Fibroblast of skin of left quadriceps (primary cell): Measurements from ENCODE around the gene KRTAP10-2.
"Not testable (repeated sequence)": the region's sequence is repeated elsewhere in the genome, so short reads cannot be mapped to it uniquely, and the experiment has no call there.

Experiments
- DNase-seq, 2 experiments: peaks; one replicate each; pipeline ENCODE4 v3.0.0-alpha.2; 2013; ENCODE audit warnings: low read depth in 2 of 2

The KRTAP10-2 gene

DNA sequence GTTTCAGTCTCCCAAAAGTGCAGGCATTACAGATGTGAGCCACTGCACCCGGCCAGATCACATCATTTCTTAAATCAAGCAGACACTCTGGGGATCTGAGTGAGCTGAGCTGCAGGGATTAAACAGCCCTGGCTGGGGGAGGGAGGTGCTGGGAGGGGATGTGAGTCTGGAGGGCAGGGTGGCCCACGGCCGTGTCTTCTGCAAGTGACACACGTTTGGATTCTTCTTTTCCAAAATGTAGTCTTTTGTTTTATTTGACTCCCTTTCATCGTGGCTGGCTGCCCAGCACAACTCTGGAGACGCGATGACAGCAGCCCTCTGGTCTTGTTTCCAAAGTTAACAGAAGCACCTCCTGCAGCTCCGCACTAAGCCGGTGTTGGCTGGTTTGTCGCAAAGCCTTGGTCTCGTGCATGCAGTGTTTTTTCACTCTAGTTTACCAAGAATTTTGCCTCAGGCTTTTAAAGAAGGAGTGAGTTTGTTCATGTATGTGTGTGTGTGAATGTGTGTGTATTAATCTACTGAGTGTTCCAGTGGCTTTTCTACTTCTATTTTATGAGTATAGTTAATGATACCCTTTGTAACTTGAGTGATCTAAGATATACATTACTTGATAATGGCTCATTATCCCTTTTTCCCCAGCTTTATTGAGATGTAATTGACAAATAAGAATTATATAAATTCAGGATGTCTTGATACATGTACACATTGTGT is 31.9 kb upstream of the KRTAP10-2 start:
- DNase-seq: no peak

DNA sequence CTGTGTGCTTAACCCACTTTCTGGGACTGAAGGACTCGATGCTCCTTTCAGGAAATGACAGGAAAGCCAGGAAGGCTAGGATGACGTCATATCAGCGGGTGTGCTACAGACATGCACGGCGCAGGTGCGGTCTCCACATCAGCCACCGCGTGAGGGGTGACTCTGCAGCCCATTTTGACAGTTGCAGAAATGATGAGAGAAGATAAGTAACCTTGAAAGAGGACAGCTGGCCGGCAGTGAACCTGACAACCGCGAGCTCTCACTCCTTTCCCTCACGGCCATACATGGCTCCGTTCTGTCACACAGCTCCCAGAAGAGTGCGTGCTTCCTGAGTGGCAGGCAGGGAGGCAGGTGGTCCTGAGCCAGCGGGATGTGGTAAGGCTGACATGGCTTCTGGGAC is 30.8 kb upstream of the KRTAP10-2 start:
- no peak for DNase-seq

DNA sequence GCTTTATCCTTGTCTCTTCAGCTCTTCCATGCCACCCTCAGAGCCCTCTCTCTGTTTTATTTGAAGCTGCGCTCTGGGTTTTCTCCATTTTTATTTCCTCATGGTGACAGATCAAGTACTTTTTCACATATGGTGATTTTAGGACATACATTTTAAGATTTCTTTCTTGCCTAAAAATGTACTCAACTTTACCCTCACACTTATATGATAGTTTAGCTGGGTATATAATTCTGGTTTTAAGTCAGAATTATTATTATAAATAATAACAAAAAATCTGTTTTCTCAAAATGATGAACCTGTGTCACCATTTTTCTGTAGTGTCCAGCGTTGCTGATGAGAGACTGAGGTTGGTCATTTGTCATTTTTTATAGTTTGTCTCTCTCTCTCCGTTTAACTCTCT is 29.9 kb upstream of the KRTAP10-2 start:
- DNase-seq: no peak

DNA sequence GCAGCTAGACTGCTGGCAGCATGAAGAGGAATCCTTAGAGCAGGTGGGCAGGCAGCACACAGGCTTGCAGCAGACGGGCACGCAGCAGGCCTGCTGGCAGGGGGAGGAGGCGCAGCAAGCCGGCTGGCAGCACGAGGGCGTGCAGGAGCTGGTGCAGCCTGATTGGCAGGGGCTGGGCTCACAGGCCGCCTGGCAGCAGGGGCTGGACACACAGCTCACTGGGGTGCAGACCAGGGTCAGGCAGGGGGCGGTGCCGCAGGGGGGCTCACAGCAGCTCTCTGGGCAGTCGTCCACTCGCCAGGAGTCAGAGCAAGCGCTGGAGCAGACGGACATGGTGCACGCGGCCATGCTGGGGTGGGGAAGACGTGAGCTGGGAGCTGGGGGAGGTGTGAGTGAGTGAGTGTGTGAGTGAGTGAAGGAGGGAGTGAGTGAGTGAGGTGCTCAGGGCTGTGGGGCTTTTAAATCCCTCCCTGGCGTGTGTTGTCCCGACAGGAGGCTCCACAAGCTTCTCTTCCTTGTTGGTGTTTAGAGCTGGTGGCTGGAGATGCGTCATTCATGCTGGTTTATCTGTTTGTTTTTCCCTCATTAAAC is 29.0 kb upstream of the KRTAP10-2 start, which contains the start of gene KRTAP10-5:
Gene KRTAP10-5, minus strand, starts transcription at position 374 of the 591 bp plus-strand sequence. Its CDS starts 26 bp downstream, at position 348.
- not testable (repeated sequence) for DNase-seq

DNA sequence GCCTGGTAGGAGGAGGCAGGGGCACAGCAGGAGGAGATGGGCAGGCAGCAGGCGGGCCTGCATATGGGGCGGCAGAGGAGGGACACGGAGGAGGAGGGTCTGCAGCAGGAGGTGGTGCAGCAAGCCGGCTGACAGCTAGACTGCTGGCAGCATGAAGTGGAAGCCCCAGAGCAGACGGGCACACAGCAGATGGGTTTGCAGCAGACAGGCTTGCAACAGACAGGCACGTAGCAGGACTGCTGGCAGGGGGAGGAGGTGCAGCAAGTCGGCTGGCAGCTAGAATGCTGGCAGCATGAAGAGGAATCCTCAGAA is 28.5 kb upstream of the KRTAP10-2 start:
- no peak for DNase-seq

DNA sequence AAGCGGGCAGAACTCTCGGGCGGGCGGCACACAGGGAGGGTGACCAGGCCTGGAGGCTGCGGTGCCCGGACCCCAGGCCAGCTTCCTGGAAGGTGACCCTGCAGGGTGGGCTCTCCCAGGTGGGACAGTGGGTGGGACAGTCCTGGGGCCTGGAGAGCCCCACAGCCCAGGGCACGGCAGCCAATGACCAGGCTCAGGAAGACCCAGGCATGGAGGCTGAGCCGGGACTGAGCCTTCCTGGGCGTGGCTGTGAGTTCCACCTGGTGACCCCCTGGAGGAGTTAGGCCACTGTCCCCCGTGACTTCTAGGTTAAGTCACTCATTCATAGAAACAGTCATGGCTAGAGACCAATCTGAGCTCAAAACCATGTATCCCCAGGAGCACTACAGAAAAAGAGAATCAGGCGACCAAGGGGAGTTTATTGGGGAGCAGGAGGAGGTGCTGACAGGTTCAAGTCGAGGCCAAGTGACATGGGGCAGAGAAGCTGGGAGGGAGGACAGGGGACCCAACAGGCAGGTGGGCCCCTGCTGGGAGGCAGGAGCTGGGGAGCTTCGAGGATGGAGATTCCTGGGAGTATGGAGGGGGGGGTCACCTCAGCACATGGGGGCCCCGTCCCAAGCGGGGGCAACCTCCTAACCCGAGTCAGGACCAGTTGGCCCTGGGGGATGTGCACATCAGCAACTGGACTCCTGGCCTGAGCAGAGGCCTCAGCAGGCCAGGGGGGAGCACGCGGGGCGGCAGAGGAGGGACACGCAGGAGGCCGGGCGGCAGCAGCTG is 27.9 kb upstream of the KRTAP10-2 start:
- DNase-seq: no peak

DNA sequence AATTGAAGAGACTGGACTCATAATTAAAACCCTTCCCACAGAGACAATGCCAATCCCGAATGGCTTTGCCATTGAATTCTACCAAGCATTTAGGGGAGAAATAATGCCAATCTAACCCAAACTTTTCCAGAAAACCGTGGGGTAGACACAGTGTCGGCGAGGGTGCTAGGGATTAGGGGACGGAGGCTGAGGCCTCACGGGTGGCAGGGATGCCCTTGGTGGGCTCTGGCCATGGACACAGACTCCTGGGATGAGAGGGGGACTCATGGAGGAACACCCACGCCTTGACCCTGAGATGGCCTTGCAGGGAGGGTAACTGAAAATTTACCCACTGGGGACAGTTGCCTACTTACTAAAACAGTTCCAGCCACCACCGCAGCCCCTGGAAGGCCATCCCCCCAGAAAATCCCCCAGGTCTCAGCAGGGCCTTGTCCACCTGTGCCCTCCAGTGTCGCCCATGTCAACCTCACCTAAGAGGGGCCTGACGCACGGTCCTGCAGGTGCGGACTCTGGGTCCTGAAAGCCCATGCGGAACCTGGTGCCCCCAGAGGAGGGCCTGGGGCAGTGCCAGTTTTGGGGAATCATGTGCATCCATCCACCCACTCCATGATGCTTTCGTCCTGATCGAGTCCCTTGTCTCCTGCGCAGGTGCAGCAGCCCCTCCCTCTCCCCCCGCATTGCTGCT is 27.2 kb upstream of the KRTAP10-2 start:
- no peak for DNase-seq

DNA sequence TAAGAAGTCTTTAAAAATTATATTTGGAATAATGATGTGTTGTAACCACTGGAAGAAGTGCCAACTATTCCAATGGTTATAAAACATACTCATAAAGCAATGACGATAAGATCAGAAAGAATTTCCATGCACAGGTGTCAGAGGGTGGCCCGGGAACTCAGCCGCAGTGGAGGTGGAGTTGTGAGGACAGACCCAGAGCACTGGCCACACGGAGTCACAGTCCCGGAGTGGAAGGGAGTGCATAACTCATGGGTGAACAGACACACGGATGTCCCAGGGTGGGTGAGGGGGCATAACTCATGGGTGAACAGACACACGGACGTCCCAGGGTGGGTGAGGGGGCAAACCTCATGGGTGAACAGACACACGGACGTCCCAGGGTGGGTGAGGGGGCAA is 24.7 kb upstream of the KRTAP10-2 start:
- DNase-seq: no peak

DNA sequence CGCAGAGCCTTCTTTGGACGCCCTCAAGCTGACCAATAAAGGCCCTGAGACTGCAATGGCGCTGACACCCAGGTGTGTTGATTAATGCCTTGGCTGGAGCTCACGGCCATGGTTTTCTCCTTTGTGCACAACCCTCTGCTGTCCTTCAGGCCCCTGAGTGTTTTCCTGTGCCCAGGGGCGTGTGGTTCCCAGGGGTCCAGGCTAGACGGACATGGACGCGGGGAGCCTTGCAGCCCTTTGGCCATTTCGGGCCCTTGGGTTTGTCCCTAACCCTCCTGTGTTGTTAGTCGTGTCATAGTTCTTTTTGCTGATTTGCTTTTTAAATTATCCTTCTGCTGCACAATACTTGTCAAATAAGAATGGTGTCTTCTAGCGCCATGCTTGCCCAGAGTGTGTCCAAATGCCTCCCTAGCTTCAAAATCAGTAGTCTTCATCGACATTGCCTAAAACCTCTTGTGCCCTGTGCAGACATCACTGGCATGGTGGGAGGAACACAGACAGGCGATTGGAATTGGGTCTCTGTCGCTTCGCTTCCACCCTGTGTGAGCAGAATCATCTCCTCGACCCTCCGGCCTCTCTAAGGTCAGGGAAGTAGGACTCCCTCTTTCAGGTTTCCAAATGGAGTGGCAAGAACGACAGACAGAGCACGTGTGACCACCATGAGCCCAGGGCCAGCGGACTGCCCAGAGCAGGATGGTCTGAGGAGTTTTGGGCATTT is 24.2 kb upstream of the KRTAP10-2 start:
- DNase-seq: no peak

DNA sequence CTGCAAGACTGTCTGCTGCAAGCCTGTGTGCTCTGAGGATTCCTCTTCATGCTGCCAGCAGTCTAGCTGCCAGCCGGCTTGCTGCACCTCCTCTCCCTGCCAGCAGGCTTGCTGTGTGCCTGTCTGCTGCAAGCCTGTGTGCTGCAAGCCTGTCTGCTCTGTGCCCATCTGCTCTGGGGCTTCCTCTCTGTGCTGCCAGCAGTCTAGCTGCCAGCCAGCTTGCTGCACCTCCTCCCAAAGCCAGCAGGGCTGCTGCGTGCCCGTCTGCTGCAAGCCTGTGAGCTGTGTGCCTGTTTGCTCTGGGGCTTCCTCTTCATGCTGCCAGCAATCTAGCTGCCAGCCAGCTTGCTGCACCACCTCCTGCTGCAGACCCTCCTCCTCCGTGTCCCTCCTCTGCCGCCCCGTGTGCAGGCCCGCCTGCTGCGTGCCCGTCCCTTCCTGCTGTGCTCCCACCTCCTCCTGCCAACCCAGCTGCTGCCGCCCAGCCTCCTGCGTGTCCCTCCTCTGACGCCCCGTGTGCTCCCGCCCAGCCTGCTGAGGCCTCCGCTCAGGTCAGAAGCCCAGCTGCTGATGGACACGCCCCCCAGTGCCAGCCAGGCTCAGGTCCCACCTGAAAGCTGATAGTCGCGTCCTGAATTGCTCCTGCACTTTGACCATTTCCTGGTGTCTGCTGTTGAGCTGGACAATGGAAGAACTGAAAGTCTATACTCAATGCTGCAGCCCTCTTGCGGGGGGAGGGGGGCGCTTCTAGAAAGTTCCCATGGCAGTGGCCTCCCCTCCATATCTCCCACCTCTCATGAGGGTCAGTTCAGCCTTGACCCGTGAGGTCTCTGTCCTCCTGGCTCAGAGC is 23.4 kb upstream of the KRTAP10-2 start:
- DNase-seq: no peak

DNA sequence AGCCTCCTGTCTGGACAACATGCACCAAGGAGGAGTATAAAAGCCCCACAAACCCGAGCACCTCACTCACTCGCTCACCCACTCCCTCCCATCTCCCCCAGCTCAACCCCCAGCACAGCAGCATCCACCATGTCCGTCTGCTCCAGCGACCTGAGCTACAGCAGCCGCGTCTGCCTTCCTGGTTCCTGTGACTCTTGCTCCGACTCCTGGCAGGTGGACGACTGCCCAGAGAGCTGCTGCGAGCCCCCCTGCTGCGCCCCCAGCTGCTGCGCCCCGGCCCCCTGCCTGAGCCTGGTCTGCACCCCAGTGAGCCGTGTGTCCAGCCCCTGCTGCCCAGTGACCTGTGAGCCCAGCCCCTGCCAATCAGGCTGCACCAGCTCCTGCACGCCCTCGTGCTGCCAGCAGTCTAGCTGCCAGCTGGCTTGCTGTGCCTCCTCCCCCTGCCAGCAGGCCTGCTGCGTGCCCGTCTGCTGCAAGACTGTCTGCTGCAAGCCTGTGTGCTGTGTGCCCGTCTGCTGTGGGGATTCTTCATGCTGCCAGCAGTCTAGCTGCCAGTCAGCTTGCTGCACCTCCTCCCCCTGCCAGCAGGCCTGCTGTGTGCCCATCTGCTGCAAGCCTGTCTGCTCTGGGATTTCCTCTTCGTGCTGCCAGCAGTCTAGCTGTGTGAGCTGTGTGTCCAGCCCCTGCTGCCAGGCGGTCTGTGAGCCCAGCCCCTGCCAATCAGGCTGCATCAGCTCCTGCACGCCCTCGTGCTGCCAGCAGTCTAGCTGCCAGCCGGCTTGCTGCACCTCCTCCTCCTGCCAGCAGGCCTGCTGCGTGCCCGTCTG is 22.5 kb upstream of the KRTAP10-2 start, which contains the start of gene KRTAP10-4:
Gene KRTAP10-4, plus strand, starts transcription at position 100 of the 827 bp plus-strand sequence. Its CDS starts 30 bp downstream, at position 130.
- DNase-seq: not testable (repeated sequence)

DNA sequence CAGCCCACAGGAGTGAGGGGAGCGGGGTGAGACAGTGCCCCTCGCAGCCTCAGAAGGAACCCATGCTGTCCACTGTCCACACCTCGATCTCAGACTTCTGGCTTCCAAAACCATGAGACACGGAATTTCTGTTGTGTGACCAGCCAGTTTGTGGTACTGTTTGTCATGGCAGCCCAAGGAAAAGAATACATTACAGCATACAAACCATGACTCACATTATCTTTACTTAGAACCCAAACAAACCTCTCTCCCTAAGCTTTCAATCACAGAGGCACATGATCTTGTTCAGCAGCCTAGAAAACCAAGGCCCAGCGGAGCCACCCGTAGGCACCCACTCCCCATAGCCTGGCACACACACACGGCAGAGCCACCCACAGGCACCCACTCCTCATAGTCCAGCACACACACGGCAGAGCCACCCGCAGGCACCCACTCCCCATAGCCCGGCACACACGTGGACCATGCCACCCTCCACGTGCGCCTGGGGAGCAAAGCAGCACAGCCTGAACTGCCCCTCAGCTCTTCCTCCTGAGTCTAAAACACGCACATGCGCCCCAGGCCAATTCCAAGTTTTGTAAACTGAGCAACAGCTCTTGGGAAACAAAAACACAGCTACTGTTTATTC is 21.8 kb upstream of the KRTAP10-2 start:
- DNase-seq: no peak

DNA sequence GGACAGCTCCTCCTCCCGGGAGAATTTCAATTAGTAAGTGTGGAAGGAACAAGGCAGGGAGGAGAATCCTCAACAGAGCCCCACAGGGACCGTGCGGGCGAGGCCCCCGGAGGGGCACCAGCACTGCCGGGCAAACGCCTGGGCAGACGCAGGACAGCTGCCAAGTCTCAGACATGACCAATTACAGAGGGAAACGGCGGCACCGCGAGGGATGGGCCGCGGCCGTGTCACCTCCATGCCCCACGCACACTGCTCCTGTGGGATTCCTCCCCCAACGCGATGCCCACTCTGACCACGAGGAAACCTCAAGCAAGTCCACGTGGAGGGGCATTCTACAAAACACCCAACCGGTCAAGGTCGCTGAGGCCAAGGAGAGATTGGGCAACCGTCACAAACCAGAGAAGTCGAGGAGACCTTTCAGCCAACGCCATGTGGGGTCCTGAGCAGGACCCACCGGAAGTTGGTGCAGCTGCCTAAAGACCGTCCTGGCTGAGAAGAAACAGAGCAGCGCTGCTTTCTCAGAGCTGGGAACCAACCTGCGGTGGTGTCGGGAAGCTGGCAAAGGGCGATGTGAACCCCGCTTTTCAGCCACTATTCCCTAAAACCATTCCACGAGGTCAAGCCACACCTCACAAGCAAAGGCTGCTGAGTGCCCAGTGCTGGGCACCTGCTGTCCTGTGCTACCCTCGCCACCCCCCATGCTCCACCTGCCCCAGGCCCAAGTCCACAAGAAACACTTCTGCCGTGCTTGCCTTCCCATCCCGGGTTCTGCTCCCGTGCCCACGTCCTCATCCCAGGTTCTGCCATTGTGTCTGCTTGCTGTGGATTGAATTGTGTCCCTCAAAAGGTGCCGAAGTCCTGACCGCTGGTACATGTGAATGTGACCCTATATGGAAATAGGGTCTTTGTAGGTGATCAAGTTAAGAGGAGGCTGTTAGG is 20.8 kb upstream of the KRTAP10-2 start:
- DNase-seq: no peak

DNA sequence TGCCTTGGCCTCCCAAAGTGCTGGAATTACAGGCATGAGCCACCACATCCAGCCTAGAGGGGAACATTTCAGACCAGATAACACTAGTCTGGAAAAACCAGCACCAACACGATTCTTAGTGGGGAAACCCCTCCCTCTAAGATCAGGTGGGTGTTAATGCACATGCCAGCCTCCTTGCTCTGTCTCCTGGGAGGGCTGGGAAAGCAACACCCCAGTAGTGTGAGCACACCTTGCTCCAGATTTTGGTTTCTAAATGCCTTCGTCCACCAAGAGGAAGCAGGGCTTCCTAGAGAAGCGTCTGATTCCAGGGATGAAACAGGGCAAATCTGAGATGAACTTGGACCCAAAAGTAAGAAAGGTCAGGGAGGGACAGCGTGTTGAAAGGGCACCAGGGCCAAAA is 20.0 kb upstream of the KRTAP10-2 start:
- DNase-seq: no peak

DNA sequence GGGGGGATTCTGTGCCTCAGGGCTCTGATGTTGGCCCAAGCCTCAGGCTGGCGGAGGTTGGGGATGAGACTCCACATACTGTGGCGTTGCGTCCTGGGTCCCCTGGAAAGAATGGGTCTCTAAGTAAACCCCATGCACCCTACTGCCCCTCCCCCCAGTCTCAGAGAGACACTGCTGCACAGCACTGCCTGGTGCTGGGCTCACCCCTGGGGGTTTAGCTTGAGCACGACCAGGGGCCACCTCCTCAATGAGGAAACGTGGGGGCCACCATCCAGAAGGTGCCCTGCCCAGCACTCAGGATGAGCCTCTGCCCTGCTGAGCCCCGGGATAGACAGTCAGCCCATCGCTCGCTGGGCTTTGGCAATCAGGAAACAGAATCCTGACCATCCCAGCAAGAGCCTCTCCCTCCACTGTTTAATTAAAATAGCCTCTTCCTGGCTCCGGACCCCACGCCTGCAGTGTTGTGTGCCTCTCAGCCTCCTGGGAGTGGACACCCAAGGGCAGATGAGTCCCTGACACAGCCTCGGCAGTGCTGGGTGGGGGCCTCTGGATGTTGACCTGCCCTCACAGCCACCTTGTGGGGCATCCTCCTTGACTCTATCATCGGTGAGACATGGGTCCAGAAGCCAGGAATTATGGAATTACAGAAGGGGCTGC is 18.7 kb upstream of the KRTAP10-2 start:
- DNase-seq: no peak

DNA sequence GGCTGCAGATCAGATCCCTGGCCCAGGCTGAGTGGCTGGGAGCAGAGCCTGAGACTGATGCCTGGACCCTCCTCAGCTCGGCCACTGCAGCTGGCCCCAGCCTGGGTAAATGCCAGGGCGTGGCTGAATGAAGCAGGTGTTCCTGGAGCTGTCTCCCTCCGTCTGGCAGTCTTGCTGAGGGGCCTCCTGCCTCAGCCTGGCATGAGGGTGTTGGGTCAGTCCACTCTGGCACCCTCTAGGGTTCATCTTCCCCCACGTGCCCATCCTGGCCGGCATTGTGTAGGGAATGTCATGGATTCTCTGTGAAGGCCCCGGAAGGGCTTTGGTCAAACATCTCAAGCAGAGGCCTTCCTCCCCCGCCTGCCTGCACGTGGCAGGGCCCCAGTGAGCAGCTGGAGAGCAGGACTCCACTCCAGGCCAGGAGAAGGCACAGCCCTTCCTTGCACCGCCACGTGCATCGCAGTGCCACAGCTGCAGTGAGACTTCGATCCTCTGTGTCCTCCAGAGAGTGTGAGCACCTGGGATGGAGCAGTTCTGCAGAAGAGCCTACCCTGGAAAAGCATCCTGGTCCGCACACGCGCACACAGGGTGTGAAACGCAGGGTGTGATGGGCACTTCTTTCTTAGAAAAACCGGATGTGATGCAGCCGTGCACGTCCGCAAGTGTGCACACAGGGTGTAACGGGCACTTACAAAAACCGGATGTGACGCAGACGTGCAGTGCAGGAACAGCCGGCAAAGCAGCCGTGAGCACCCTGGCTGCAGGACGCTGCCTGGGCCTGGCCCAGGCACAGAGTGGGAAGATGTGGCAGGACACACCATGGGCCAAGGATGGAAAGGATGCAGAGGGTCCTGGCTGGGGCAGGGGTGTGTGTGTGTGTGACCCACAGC is 17.6 kb upstream of the KRTAP10-2 start:
- DNase-seq: no peak

DNA sequence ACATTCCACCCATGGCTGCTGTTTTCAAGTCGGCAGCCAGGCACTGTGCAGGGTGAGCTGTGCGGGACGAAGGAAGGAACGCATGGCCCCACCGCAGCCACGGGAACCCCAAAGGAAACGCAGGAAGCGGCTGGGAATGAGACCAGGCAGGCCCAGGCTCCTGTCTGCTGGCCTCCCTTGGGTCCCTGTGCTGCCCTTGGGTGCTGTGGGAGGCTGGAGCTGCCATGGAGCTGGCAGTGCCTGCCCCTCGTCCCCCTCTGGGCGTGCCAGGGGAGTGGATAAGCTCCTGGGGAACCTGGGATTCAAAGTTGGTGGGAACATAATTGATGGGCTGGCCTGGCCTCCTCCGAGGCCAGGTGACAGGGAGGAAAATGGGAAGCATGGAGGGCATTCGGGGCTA is 17.0 kb upstream of the KRTAP10-2 start:
- no peak for DNase-seq
